Measurements from ENCODE around the gene DMRT3.

DNA sequence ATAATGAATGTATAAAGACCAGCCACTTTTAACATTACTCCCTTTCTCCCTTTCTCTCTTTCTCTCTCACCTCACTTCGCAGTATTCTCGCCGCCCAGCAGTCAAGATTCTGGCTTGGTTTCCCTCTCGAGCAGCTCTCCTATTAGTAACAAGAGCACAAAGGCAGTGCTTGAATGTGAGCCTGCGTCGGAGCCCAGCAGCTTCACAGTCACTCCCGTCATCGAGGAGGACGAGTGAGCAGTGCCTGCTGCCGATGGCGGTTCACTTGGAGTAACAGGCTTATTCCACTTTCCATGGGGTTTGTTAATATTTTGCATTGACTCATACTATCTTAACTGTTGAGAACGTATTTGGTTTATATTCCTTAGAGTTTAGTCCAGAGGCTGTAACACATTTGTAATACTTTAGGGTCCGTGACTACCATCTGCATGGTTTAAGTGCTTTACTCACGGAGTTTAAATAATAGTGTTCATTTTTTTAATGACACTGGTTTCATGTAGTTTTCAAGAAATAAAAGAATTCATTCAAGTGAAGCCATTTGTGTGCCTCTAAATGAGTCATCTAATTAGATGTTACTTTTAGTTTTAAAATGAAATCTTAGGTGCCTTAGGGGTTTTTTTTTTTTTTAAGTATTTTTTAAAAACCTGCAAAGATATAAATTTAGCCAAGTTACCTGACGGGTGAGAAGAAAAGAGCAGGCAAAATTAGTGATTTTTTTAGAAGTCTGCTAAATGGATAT lies 8.4 kb upstream of the DMRT3 start:
- TF ChIP-seq, protein P1, sequence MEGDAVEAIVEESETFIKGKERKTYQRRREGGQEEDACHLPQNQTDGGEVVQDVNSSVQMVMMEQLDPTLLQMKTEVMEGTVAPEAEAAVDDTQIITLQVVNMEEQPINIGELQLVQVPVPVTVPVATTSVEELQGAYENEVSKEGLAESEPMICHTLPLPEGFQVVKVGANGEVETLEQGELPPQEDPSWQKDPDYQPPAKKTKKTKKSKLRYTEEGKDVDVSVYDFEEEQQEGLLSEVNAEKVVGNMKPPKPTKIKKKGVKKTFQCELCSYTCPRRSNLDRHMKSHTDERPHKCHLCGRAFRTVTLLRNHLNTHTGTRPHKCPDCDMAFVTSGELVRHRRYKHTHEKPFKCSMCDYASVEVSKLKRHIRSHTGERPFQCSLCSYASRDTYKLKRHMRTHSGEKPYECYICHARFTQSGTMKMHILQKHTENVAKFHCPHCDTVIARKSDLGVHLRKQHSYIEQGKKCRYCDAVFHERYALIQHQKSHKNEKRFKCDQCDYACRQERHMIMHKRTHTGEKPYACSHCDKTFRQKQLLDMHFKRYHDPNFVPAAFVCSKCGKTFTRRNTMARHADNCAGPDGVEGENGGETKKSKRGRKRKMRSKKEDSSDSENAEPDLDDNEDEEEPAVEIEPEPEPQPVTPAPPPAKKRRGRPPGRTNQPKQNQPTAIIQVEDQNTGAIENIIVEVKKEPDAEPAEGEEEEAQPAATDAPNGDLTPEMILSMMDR (IDR thresholded peaks at IDR 0.05) = no peak
- TF ChIP-seq POLR2AphosphoS5 (IDR thresholded peaks at IDR 0.05; ENCODE audit: insufficient read depth in 1 of 2, low read depth in 1 of 2) = no peak
- TF ChIP-seq POLR2A (IDR thresholded peaks at IDR 0.05) = no peak

Data from vagina (tissue), 2 donors.